VCaP (cell line): ENCODE measurements around the gene USP22.

Experiments used
- H3K27ac ChIP-seq: fragments of 450-650 bp; 2 replicates; pipeline ENCODE4 v1.5.1; 2017
- TF ChIP-seq, protein P1 (sequence below): fragments of 450-650 bp; conservative IDR thresholded peaks from 2 replicates; pipeline ENCODE4 v1.5.1; 2017; ENCODE audit warnings: mild to moderate bottlenecking, moderate library complexity

The USP22 gene

DNA sequence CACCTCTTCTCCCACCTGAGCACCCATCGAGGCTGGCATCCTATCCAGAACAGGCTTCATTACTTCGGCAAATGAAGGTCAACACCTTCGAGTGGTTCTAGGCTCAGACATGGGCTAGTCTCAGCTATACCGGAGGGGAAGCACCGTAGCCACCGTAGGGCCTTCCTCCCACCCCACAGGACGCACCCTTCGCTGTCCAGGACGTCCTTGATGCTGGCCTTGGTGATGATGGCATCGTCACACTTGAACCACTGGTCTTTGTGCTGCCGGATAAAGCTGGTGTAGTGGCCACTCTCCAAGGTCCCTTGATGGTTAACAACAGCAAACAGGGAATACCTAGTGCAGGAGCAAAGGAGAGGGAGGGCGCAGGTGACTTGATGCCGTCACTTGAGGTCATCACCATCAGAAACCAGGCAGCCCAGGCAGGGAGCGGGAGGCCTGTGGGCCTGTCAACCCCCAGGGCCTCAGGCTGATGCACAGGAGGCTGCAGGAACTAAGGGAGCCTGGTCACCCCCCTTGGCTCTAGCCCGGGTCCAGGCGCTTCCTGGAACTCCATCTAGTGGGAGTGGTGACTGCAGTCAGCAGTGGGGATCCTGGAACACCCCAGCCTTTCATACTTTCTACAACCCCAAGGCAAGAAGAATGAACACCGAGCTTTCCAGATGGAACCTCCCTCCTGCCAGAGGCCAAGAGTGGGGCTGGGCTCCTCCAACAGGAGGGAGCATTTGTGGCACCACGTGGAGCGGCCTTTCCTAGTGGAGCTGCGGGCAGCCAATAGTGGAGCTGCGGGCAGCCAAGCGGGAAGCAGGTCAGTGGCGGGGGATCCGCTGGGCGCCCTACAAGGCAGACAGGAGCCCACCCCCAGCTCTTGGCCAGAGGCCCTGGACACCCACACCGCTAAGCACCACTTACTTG lies 38.5 kb downstream of the USP22 start:
- TF ChIP-seq, protein P1, sequence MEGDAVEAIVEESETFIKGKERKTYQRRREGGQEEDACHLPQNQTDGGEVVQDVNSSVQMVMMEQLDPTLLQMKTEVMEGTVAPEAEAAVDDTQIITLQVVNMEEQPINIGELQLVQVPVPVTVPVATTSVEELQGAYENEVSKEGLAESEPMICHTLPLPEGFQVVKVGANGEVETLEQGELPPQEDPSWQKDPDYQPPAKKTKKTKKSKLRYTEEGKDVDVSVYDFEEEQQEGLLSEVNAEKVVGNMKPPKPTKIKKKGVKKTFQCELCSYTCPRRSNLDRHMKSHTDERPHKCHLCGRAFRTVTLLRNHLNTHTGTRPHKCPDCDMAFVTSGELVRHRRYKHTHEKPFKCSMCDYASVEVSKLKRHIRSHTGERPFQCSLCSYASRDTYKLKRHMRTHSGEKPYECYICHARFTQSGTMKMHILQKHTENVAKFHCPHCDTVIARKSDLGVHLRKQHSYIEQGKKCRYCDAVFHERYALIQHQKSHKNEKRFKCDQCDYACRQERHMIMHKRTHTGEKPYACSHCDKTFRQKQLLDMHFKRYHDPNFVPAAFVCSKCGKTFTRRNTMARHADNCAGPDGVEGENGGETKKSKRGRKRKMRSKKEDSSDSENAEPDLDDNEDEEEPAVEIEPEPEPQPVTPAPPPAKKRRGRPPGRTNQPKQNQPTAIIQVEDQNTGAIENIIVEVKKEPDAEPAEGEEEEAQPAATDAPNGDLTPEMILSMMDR = no peak
- H3K27ac ChIP-seq = peak overlapping the region; percentile 72

- TF ChIP-seq, protein P1 = no peak
- peak overlapping the region; percentile 72 for H3K27ac ChIP-seq
Measured at GRCh38 chr17:21003007-21003621, 39.7 kb downstream of the USP22 start.

DNA sequence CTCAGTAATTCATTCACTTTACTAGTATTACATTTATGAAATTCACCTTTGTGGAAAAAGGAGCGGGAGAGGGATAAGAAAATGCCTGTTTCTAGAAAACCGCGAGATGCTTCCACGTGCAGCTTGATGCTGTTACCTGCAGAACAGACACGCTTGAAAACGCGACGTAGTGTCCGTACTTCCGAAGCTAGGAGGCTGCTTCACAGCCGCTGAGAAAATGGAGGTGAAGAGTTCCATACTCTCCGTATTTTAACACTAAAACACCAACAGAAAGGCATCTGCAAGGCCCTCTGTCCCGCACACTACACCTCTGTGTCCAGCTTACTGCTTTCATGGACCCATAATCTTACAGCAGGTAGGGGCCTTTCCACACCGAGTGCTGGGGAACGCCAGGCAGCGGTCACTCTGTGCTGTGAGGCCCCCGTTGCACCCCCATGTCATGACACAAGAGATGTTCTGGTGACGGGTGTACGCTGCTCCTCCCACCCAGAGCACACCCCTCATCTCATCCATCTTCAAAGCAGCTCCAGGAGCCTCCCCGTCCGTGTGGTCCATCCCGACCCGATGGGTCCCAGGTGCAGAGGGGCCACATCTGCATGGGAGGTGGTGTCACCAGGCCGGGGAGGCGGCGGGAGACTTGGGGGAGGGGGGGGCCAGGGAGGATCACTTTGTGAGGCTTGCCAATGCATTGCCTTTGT lies 40.4 kb downstream of the USP22 start:
- TF ChIP-seq, protein P1 = no peak
- H3K27ac ChIP-seq = peak overlapping the region; percentile 72

DNA sequence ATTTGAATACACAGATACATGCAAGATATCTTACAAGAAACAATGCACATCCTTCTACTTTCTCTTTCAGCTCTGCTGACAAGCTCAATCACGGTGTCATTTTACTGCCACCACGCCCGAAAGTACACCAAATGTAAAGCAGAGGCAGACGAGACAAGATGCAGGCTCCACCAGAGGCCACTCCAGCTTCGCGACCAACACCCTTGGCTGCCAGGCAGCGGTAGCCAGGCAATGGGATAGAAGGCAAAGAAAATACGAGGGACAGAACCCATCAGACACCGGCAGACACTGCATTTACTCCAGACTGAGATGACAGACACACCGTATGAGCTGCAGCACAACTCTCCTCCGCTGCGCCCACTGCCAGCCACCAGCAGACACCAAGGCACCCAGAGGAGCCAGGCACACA lies 41.0 kb downstream of the USP22 start:
- peak overlapping the region; percentile 72 for H3K27ac ChIP-seq
- TF ChIP-seq, protein P1 = no peak

DNA sequence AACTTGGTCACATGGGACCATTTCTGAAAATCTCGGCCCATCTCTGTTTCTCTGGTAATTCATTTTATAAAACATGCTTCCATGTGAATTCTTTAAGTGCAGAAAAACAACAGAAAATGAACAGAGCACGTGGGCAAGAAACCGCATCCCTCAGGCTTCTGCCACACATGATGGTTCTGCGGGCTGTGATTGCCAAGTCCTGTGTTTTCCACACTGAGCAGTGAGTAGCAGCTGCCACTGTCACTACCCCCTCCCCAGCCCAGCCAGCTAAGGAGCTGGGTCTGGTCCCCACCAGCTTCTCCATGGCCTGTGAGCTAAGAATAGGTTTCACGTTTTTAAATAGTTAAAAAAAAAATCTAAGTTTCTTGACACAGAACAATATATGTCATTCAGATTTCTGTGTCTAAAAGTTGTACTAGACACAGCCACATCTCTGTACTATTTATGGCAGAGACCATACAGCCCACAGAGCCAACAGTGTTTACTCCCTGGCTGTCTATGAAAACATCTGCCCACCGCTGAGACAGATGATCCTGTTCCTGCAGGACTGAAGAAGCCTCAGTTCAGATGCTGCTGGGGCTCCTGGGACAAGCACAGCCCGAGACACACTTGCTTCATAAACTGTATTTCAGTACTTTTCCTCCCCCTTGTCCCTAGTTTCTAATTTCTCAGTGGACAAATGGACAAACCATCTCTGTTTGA lies 41.5 kb downstream of the USP22 start:
- TF ChIP-seq, protein P1 = no peak
- H3K27ac ChIP-seq = peak overlapping the region; percentile 72

GRCh38 chr17:20999841-21000532 lies 42.8 kb downstream of the USP22 start:
- TF ChIP-seq, protein P1 = no peak
- peak overlapping the region; percentile 72 for H3K27ac ChIP-seq
